Fibroblast of the aortic adventitia (primary cell): Measurements from ENCODE around the gene MEGF10. TPM values are rescaled to one million over a fixed set of nuclear protein-coding genes. Genes with fewer than 3 reads are reported as not detected.

Source experiments
- DNase-seq: peaks from one replicate; pipeline ENCODE4 v3.0.0-alpha.2; 2010; ENCODE audit warnings: low read depth
- H3K4me3 ChIP-seq: 2 replicates; pipeline ENCODE4 v1.5.1; 2011; ENCODE audit warnings: low read depth, mild to moderate bottlenecking, control low read depth, low read length, moderate library complexity
- total RNA-seq: library from RNA; depleted of rRNA; stranded (reverse); fragments of >200 nt; gene quantifications from 2 replicates; pipeline ENCODE4 v1.2.3, GENCODE V29; 2012; ENCODE audit warnings: low replicate concordance
- TF ChIP-seq, protein P1 (sequence below): IDR thresholded peaks from 2 replicates; pipeline ENCODE4 v1.5.1; 2011; ENCODE audit warnings: mild to moderate bottlenecking, low read length, control low read depth, inconsistent platforms; ENCODE audit not compliant: insufficient read depth

The MEGF10 gene
- total RNA-seq, 1 donor, result not detected

DNA sequence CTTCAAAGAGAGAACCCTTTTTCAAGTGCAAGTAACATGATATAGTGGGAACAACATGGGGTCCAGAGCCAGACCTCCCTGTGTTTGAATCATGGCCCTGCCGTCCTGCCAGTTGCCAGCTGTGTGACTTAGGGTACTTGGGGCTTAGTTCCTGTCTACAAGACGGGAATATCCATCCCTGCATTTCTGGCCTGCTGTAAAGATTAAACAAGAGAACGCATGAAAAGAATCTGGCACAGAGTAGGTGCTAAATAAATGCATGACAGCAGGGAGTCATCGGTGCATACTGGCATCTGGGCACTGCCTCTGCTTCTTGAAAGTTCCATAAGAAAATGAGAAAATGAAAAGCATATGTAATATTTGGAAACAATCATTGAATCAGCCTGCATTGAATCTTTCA is 149.0 kb downstream of the MEGF10 start:
- no peak for DNase-seq
- H3K4me3 ChIP-seq, result no peak overlapping the region
- TF ChIP-seq, protein P1, sequence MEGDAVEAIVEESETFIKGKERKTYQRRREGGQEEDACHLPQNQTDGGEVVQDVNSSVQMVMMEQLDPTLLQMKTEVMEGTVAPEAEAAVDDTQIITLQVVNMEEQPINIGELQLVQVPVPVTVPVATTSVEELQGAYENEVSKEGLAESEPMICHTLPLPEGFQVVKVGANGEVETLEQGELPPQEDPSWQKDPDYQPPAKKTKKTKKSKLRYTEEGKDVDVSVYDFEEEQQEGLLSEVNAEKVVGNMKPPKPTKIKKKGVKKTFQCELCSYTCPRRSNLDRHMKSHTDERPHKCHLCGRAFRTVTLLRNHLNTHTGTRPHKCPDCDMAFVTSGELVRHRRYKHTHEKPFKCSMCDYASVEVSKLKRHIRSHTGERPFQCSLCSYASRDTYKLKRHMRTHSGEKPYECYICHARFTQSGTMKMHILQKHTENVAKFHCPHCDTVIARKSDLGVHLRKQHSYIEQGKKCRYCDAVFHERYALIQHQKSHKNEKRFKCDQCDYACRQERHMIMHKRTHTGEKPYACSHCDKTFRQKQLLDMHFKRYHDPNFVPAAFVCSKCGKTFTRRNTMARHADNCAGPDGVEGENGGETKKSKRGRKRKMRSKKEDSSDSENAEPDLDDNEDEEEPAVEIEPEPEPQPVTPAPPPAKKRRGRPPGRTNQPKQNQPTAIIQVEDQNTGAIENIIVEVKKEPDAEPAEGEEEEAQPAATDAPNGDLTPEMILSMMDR, result no peak

DNA sequence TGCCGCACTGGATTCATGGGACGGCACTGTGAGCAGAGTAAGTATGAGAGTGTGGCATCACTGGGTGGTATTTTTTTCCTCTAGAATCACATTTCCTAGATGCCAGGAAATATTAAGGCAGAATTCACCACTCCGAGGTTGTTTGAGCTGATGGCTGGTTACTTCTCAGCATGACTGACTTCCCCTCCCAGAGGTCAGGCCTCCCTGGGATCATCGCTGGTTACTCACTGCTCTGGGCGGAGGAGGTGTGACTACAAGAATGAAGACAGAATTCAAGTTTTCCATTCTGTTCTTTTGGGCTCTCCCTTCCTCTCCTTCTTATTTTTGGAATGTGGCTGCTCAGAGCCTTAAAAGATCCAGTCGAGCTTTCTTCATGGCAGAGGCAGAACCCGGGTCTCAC is 150.2 kb downstream of the MEGF10 start:
- no peak for DNase-seq
- TF ChIP-seq, protein P1, result no peak
- no peak overlapping the region for H3K4me3 ChIP-seq

DNA sequence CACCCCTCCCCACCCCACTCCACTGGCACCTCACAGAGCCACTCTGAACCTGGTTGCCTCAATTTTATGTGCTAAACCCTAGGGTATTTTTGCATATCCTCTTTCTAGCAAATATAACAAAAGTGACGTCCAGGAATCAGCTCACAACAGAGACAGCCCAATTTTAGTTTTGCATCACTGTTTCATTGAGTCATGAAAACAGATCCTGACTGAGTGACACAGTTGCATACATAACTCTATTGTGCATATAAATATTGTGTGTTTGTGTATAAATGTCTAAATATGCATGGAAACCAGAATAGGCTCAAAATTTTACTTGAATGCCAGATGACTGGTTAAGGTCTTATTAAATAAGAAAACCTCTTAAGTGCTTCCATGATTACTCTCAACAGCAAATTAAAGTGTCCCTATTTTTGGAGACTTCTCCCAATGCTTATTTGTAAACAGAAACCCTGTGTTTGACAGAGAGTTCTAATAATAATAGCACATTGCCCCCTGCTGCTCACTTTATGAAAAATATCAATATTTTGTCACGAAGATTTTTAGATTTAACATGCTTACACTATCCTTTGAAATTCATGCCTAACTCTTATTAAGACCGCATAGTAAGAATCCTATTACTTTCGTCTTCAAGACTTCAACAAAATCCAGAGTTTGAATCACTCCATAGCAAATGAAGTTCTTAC is 151.3 kb downstream of the MEGF10 start:
- peak; percentile 25 for DNase-seq
- TF ChIP-seq, protein P1, result no peak
- H3K4me3 ChIP-seq, result no peak overlapping the region

DNA sequence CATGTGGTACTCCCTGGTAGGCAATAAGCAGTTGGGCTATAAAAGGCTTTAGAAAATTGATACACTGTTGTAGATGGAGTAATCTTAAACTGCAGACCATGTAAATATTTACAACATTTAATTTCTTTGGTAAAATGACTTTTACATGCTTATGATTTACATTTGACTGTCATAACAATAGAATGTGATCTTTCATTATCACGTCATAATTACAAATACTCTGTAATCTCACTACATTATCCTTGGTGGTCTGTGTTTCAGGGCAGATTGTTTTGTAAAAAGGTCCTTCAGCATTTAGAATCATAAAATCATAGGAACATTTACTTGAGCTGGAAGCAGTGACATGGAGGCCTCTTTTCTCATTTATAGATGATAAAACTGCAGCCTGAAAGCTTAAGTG is 153.6 kb downstream of the MEGF10 start:
- TF ChIP-seq, protein P1, result no peak
- no peak overlapping the region for H3K4me3 ChIP-seq
- DNase-seq, result no peak

DNA sequence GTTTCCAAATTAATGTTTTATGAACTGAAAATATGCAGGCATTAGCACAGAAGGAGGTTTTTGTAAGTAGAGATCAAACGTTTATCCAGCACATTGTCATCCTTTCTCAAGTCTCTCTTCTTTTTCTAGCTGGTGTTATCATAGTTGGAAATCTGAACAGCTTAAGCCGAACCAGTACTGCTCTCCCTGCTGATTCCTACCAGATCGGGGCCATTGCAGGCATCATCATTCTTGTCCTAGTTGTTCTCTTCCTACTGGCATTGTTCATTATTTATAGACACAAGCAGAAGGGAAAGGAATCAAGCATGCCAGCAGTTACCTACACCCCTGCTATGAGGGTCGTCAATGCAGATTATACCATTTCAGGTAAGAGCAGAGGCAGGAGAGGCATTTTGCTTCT is 154.7 kb downstream of the MEGF10 start:
- no peak for DNase-seq
- TF ChIP-seq, protein P1, result no peak
- no peak overlapping the region for H3K4me3 ChIP-seq

DNA sequence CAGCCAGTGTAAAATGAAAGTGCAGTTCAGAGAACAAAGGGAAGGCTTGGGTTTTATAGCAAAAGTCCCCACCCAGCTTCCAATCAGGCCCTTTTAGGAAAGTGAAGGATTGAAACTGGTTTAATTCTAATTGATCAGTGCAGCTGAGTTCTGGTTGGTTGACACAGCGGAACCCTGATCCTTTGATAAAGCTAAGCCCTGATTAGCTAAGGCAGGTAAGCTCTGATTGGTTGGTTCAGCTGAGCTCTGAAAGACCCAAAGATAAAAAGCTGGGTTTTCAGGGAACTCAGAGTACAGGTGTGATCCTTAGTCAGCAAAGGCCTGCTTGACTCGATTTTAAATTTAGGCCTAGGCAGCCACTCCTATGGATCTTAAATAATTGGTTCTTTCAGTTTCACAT is 156.0 kb downstream of the MEGF10 start:
- TF ChIP-seq, protein P1, result no peak
- no peak overlapping the region for H3K4me3 ChIP-seq

DNA sequence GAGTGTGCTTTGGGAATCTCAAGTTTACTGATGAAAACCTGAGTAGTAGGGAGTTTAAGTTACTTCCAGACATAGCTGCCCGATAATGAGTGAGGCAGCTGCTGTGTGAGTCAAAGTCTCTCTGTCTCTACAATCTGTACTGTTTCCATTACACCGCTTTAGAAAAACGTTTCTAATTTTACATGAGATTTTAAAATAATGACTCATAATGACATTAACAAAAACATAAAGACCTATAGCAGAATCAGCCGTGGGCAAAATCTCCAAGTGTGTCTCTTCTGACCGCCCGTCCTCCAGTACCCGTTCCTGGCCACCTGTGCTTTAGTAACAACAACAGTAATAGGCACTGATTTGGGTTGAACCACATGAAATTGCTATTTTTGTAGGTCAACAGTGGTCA is 157.2 kb downstream of the MEGF10 start:
- TF ChIP-seq, protein P1, result no peak
- H3K4me3 ChIP-seq, result no peak overlapping the region
- DNase-seq, result peak; percentile 34

More for the DNA sequence above, 156.0 kb downstream of the MEGF10 start:
- no peak for DNase-seq
